ENCODE data around the gene CTIF.

Gene CTIF

DNA sequence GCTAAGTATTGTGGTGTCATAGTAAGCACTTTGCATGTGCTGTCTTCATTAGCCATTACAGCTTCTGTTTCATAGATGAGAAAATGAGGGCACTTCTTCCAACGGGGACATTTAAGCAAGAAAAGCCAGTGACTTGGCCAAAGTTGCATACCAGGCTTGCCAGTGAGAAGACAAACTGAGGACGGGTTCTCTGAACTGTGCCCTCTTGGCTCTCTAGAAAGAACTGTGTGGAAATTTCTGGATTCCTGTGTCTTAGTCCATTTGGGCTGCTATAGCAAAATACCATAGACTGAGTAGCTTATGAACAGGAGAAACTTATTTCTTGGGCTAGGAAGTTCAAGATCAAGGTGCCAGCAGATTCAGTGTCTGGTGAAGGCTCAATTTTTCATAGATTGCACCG lies 13.3 kb downstream of the CTIF start:
- DNase-seq, result no peak

DNA sequence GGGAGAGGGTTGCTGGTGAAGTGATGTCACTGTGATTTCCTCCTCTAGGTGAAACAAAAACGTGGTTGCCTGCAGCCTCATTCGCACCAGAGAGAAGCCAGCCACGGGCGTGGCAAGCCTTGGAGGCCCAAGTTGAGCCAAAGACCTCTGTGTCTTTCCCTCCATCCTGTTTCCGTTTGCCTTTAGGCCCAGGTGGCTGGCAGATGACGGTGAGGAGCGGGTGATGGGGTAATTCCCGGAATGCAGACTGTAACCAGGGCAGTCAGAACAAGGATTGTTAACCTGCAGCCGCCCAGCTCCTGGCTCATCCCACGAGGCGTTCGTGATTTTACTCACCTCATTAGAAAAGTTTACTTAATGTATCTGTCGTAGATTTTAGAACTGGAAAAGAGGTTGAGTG lies 14.4 kb downstream of the CTIF start:
- no peak for DNase-seq

DNA sequence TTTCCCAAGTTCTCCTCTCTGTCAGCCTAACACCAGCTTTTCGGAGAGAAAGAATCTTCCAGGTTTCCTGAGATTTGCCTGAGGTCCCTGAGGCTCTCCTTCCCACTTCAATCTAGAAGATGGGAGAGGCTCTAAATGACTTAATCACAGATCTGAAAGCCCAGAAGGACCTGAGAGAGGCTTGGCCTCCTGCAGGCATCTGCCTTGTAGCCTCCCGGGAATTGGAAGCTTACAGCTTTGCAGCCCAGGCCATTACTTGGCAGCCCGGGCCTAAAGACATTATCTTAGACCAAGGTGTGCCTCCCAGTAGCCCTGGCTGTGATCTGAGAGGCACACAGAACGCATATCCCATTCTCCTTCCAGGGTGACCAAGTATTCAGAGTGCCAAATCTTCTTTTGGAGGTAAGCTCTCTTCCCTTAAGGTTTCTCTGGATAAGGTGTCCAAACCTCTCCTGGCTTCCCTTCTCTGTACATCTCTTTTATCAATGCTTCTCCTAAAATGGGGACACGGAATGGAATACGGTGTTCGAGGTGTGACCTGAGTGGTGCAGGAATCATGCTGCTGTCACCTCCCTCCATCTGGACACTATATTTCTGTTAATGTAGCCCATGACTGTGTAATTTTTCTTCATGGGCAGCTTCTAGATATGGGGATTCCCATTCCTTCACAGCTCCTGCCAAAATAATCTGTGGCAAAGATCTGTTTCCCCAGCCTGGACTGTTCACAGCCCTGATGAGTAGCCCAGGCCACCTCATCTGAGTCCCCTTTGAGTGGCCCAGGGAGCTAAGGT lies 16.0 kb downstream of the CTIF start:
- DNase-seq, result no peak

DNA sequence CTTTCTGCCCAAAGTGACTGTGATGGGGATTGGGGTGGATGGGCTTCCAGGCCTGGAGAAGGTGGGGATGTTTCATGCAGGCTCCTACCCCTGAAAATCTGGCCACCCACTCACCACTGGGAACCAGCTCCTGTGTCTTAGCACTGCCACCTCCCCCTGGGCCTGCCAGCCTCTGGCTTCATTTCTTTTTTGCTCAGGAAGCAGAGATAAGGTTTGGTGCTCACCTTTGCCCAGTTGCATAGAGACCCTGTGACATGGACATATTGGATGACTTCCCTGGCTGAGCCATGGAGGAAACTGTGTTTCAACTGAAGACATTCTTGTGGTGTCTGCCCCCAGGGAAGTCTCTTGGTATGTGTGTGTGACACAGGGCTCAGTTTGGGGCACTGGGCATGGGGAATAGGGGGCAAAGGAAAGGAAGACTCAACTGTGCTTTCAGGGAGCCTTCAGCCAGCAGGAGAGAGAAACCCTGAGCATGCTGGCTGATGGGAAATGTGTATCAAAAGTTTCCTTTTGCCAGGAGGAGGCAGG lies 16.7 kb downstream of the CTIF start:
- DNase-seq, result no peak

DNA sequence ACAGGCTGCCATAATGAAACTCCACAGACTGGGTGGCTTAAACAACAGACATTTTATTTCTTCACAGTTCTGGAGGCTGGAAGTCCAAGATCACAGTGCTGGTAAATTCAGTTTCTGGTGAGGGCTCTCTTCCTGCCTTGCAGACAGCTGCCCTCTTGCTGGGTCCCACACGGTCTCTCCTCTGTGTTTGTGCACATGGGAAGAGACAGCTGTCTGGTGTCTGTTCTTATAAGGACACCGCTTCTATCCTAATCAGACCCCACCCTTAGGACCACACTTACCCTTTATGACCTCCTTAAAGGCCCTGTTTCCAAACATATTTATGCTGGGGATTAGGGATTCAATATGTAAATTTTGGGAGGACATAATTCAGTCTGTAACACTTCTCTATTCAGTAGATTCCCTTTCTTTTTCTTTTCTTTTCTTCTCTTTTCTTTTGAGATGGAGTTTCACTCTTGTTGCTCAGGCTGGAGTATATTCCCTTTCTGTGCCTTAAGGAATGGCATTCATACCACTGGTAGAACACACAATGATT lies 18.9 kb downstream of the CTIF start:
- no peak for DNase-seq

DNA sequence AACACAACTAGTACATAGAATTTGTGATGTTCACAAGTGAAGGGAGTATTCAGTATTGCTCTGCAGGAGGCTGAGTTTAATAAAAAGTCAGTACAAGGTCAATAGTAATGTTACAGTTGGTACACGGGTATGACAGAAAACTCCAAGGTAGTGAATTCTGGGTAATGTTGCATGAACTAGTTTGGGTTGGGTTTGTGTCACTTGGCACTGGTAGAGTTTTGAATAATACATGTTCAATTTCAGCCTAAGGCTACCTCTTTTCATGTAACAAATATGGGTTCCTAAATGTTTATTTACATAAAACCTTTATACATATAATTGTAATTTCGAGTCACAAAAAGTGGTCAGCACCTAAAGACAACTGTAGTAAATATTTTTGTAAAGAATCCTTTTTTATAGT lies 19.4 kb downstream of the CTIF start:
- DNase-seq, result no peak

DNA sequence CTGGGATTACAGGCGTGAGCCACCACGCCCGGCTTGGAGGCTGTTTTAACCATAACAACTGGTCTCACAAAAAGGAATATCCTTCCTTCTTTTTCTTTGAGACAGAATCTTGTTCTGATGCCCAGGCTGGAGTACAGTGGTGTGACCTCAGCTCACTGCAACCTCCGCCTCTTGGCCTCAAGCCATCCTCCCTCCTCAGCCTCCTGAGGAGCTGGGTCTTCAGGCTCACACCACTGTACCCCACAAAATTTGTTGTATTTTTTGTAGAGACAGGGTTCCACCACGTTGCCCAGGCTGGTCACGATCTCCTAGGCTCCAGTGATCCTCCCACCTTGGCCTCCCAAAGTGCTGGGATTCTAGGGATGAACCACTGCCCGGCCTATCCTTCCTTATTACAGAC lies 21.7 kb downstream of the CTIF start:
- no peak for DNase-seq

DNA sequence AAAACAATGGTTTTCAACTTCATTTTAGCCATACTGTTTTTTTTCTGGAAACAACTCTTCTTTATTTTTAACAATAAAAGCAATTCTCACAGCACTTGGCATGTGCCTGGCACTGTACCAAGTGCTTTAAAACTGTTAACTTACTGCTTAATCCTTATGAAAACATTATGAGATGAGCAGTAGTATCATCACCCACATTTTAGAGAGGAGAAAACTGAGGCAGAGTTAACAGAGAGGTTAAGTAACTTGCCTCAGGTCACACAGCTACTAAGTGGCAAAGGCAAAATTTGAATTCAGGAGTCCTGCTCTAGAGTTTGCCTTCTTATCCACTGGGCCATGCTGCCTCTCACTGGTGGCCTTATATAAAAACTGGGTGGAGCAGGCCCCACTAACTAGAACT lies 23.2 kb downstream of the CTIF start:
- no peak for DNase-seq

DNA sequence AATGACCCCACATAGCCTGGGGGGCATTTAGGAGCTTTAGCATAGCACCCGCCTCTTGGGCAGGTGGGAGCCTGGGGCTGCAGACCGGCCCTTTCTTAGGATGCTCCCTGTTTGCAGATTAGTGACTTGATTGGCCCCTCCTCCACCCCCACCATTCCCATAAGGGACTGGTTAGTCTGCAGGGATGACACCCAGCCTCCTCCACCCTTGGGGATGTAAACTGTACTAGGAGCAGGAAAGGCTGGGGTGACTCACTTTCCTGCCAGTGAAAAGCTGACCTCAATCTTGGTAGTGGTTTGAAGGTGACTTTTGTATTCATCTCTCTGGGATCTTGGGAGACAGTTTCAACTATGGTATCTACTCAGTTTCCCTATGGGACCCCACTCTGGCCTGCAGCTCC lies 24.2 kb downstream of the CTIF start:
- no peak for DNase-seq

DNA sequence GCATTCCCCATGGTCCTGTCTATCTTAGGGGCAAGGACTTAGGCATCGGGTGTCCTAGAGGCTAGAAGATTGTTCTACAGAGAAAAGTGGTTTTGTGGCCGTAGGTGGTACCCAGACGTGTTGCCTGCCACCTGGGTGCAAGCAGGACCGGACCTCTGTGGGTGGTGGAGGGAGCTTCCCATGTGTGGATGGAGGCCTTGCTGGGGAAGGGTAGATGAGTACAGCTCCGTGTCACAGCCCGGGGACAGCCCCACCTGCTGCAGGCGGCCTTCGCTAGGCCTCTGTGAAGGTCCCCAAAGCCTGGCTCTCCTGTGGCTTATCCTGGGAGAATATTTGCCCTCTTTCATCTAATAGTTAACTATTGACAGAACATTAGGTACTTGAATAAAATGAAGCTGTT lies 25.3 kb downstream of the CTIF start:
- no peak for DNase-seq

DNA sequence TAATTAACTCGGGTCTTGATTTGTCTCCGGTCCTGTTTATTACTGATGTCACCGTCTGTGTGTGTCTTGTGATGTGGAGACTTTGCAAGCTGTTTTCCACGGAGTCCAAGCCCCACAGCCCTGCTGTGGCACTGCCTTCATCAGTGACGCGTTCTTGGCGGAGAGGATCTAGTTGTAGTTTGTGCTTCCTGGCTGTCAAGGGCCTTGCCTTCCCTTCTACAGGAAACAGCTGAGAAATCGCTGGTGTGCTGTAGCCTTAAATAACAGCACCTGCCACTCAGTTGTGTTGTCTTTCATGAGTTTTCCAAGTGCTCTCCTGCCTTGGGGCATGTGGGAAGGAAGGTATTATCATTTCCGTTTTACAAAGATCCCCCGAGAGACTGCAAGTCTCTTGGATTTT lies 26.3 kb downstream of the CTIF start:
- no peak for DNase-seq

DNA sequence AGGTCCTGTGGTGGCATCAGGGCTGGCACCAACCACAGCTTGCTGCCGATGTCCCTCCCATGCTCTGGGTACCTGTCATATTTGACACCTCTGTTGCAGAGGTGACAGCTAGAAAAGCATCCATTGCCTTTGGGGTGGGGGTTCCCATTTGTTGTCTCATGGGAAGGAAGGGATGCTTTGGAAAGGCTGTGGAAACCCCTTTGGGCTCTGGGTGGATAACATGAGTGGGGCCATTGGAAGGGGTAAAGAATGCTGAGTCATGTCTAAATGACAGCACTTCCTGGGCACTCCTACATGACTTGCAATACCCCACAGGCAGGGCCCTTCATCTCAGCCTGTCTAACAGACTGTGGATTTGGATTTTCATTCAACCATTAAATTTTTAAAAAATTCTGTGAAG lies 27.8 kb downstream of the CTIF start:
- DNase-seq, result no peak

DNA sequence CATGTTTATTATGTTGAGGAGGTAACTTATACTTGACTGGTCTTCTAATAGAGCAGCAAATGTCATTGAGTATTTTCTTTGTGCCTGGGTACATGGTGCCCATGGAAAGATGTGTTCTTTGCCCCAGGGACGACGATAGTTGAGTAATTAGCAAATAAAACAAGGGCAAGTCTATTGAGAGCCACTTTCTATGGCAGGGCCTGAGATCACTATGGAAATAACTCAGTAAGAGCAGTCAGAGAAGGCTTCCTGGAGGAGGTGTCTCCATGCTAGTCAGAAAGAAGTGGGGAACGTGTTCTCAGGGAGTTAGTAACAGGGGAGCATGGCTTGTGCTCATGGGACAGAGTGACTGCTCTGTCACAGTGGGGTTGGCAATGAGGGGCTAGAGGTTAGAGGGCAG lies 28.6 kb downstream of the CTIF start:
- DNase-seq, result no peak

DNA sequence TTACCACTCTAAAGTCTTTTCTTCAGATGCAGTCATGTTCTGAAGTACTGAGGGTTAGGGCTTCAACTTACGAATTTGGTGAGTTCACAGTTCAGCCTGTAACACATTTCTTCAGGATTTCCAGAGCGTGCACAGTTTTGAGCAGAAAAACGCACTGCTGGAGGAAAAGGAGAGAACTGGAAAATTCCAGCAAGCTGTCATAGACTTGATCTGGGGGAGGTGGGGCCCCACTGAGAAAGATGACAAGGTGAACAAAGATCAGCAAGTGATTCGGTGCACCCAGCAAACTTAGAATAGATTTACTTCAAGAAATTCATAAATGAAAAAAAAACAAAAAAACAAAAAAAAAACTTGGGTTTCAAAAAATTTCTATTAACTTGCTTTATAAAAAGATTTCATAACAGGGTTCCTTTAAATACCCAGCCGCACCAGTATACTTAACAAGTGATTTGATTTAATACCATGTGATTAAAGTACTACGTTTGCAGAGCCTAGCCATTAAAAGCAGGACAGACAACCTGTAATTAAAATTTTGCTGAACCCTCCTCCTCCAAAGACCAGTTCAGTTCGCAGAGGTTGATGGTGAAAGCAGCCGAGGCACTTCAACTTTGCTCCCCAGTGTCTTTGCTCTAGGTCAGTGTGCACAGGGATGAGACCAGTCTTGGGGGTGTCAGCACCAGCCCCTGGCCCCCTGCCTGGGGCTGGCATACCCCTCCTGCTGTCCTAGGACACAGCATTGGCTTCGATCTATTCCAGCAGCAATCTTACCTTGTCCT lies 30.5 kb downstream of the CTIF start:
- no peak for DNase-seq

DNA sequence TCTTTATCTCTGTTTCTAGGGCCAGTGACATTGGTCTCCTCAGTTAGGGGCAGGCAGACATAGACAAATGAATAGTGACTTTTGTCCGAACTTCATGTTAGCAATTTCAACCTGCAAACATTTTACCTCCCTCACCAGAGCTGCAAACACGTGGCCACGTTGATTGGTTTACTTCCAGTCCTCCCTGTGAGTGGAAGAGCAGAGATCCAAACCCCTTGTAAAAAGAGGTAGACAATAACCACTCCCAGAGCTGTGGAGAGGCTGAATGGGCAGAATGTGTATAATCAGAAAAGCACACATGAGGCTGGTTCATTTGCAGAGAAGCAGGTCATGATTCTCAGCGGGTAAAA lies 31.1 kb downstream of the CTIF start:
- DNase-seq, result no peak

DNA sequence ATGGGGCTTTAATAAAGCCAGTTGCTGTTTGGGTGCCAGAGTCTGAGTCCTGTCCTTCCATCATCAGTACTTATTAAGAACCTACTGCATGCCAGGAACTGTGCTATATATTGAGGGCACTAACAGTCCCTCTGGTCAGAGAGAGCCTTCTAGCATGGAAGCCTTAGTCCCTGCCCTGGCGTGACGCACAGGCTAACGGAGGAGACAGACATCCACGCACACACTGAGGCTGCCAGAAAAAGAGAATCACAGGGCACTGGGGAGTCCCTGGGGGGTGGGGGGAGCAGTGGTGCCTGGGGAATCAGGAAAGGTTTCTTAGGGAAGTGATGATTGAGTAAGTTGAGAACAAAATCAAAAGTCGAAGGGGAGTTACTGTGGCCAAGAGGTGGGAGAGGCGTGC lies 31.5 kb downstream of the CTIF start:
- DNase-seq, result no peak

DNA sequence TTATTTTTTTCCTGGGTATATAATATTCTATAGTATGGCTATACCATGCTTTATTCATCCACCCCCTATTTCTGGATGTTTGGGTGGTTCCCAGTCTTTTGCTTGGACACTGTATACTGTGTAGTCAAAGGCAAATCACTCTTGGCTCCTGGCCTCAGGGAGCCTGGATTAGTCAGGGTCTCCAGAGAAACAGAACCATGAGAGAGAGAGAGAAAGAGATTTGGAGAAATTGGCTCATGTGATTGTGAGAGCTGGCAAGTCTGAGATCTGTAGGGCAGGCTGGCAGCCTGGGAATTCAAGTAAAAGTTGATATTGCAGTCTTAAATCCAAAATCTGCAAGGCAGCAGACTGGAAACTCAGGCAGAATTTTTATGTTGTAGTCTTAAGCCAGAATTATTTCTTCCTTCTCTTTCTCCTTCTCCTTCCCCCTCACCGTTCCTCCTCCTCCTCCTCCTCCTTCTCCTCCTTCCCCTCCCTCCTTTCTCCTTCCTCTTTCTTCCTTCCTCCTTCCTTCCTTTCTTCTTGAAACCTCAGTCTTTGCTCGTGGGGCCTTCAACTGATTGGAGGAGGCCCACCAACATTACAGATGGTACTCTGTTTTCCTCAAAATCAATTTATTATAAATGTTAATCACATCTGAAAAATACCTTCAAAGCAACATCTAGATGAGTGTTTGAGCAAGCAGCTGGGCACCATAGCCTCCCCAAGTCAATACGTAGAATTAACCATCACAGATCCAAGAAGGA lies 33.0 kb downstream of the CTIF start:
- no peak for DNase-seq

DNA sequence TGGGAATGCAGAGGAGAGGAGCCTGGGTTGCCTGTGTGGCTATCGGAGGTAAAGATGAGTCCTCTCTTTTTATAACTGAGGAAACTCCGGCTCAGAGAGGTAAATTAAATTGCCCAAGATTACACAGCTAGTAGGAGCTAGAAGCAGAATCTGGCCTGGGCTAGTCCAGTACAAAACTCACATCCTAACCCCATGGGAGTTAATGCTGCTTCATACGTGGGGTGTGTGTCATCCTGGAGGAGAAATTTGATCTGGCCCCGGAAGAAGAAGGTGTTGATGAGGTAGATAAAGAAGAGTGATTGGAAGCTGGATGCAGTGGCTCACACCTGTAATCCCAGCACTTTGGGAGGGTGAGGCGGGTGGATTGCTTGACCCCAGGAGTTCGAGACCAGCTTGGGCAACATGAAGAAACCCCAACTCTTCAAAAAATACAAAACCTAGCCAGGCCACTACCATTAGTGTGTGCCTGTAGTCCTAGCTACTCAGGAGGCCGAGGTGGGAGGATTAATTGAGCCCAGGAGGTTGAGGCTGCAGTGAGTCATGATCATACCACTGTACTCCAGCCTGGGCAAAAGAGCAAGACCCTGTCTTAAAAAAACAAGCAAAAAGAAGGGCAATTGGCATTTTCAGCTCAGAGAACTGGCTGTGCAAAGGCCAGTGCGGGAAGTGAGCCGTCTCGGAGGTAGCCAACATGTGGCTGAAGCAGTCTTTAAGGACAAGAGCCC lies 33.7 kb downstream of the CTIF start:
- no peak for DNase-seq

DNA sequence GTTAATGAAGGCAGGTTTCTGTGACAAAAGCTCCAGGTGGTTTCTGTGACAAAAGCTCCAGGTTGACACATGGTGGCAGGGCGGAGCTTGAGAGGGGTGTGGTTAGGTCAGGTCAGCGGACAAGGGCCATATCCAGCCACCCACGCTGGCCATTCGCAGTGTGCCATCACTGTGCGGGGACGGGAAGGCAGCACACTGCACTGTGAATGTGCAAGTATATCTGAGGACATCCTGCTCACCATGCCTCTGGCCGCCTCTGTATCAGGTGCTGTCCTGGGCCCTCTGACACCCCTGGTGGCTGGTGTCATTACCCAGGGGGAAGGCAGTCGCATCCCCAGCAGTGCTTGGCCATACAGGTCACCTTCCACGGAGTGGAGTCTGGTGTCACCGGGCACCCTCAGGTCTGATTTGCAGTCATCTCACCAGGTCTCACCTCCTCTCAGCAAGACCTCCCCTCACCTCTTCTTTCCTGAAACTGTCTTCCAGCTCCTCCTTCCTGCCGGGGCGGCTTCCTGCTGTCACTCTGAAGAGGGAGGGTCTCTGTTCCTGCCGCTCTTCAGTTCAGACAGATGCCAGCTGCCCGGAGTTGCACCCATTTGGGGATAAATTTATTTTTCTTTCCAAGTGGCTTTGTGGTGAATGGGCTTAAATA lies 34.9 kb downstream of the CTIF start:
- no peak for DNase-seq

DNA sequence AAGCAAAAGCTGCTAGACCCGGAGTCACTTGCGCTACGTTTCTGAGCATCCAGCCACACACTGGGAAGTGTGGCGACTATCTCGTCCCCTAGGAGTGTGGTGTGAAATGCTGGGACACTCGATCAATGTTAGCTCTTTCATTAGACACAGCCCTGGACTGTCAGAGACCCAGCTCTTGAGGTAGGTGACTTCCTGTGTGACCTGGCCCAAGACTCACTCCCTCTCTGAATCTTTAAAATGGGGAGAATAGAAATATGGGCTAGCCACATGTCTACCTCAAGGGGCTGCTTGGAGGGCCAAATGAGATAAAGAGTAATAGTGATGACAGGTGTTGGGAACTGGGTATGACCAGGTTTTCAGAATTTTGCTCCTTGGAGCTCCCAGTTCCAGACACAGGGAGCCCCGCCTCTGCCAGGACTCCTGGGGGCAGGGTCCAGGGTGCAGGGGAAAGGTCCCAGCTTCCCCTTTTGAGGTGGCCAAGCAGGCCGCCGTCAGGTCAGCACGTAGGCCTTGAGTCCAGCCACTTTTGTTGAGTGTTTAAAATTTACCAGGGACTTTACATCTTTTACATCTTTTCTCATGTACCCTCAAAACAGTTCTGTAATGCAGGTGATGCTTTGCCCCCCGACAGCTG lies 36.0 kb downstream of the CTIF start:
- no peak for DNase-seq

DNA sequence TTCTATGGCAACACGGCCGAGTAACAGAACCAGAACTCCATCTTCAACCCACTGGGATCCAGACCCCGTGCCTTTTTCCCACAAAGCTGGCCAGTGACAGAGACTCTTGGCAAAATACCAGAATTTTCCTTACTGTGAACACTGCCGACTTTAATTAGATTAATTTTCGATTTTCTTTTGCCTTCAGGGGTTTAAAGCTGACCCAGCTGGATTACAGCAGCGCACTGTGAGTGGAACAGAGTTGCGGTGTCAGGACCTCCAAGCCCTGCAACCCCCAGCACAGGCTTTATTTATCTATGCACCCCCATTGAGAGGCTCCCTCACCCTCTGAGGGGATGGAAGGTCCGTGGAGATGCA lies 36.4 kb downstream of the CTIF start:
- no peak for DNase-seq
